ENCODE data around the gene TMPRSS13. TPM values are rescaled to one million over a fixed set of nuclear protein-coding genes. Genes with fewer than 3 reads are reported as not detected.

The TMPRSS13 gene
- total RNA-seq, 4 donors from 2014 or later = 0.60 to 1.7 TPM; not detected in 2

GRCh38 chr11:117918366-117919255, 10.6 kb downstream of the TMPRSS13 start:
- 88 to 90% methylated on average over 10 to 17 of the region's 17 CpGs for WGBS, 2 donors
- H3K36me3 ChIP-seq = no peaks in the 10 kb centered on the region
- TF ChIP-seq POLR2A (IDR thresholded peaks at IDR 0.05) = no peak
- no peak for TF ChIP-seq EP300 (IDR thresholded peaks at IDR 0.05)
- TF ChIP-seq, protein P1, sequence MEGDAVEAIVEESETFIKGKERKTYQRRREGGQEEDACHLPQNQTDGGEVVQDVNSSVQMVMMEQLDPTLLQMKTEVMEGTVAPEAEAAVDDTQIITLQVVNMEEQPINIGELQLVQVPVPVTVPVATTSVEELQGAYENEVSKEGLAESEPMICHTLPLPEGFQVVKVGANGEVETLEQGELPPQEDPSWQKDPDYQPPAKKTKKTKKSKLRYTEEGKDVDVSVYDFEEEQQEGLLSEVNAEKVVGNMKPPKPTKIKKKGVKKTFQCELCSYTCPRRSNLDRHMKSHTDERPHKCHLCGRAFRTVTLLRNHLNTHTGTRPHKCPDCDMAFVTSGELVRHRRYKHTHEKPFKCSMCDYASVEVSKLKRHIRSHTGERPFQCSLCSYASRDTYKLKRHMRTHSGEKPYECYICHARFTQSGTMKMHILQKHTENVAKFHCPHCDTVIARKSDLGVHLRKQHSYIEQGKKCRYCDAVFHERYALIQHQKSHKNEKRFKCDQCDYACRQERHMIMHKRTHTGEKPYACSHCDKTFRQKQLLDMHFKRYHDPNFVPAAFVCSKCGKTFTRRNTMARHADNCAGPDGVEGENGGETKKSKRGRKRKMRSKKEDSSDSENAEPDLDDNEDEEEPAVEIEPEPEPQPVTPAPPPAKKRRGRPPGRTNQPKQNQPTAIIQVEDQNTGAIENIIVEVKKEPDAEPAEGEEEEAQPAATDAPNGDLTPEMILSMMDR (IDR thresholded peaks at IDR 0.05) = no peak

GRCh38 chr11:117917591-117918151, 11.5 kb downstream of the TMPRSS13 start:
- Histone ChIP-seq H3K36me3 (no peaks in the 10 kb centered on the region), H3K27ac (no peak overlapping the region), H3K4me3 (no peak overlapping the region), H3K4me1 (no peaks in the 10 kb centered on the region), H3K9me3 (no peaks in the 10 kb centered on the region), H3K27me3 (no peaks in the 10 kb centered on the region)
- DNase-seq (ENCODE audit: low spot score in 2 of 2) = no peak
- 94 to 97% methylated on average over 5 of the region's 5 CpGs for WGBS, 2 donors
- TF ChIP-seq EP300 (IDR thresholded peaks at IDR 0.05) = no peak
- TF ChIP-seq, protein P1 (IDR thresholded peaks at IDR 0.05) = no peak
- no peak for TF ChIP-seq POLR2A (IDR thresholded peaks at IDR 0.05)

More at GRCh38 chr11:117918366-117919255, 10.6 kb downstream of the TMPRSS13 start:
- no peak overlapping the region for H3K4me3 ChIP-seq
- H3K27ac ChIP-seq = no peak overlapping the region
- H3K27me3 ChIP-seq = no peaks in the 10 kb centered on the region
- no peaks in the 10 kb centered on the region for H3K4me1 ChIP-seq
- no peaks in the 10 kb centered on the region for H3K9me3 ChIP-seq
- no peak for DNase-seq (ENCODE audit: low spot score in 2 of 2)

DNA sequence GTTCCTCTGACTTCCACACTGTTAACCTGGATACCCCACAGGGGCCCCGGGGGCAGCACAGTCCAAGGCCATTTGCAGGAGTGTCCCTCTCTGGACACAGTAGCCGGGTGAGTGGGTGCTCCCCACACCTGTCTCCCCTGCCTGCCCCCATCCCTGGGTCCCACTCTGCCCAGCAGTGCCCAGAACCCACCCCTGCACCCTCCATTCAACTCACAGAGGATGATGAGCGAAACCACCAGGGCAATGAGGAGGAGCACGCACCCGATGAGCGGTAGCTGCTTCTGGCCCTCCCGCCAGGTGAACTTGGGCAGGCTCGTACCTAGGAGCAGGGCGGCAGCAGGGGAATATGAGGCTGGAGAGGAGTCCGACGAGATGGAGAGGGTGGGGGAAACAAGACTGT, 12.2 kb downstream of the TMPRSS13 start:
- Histone ChIP-seq H3K4me1 (no peaks in the 10 kb centered on the region), H3K27ac (no peak overlapping the region), H3K36me3 (no peaks in the 10 kb centered on the region), H3K27me3 (no peaks in the 10 kb centered on the region), H3K9me3 (no peaks in the 10 kb centered on the region), H3K4me3 (no peak overlapping the region)
- no peak for TF ChIP-seq POLR2A (IDR thresholded peaks at IDR 0.05)
- TF ChIP-seq, protein P1 (IDR thresholded peaks at IDR 0.05) = no peak
- TF ChIP-seq EP300 (IDR thresholded peaks at IDR 0.05) = no peak
- no peak for DNase-seq (ENCODE audit: low spot score in 2 of 2)
- 90 to 92% methylated on average over 10 to 11 of the region's 11 CpGs for WGBS, 2 donors

DNA sequence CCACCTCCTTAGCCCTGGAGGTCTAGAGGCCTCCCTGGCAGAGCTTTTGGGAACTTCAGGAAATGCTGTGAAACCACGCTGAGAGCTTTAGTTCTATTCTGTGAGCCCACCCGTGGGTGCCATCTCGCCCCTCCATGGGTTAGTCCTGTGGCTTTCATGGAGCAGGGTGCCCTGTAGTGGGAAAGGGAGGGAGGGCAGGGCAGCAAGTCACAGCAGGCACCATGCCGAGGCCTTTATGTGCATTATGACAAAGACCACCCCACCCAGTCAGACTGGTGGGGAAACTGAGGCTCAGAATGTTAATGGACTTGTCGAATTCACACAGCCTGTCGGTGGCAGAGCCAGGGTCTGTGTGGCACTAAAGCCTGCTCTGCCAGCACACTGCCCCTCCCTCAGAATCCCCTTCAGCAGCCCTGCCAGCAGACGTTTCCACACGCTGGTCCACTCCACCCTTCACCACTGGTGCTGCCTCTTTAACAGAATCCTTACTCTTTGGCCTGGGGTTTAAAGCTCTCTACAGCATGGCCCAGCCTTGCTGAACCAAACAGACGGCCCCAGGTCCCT, 13.4 kb downstream of the TMPRSS13 start:
- TF ChIP-seq POLR2A (IDR thresholded peaks at IDR 0.05) (no peak), EP300 (IDR thresholded peaks at IDR 0.05) (no peak)
- TF ChIP-seq, protein P1 (IDR thresholded peaks at IDR 0.05) = no peak
- 71 to 86% methylated on average over 8 to 9 of the region's 9 CpGs for WGBS, 2 donors
- Histone ChIP-seq H3K4me3 (no peak overlapping the region), H3K9me3 (no peaks in the 10 kb centered on the region), H3K4me1 (no peaks in the 10 kb centered on the region), H3K27ac (no peak overlapping the region), H3K36me3 (no peaks in the 10 kb centered on the region), H3K27me3 (no peaks in the 10 kb centered on the region)
- DNase-seq (ENCODE audit: low spot score in 2 of 2) = no peak
